HL-60 (cell line): ENCODE results near the gene SLC2A9.
A peak's percentile ranks its signal among the peaks of the same experiment; 100 is the strongest.

ENCODE experiments used
- DNase-seq, 2 experiments: peaks; one replicate each; pipeline ENCODE4 v3.0.0-alpha.2; 2010 to 2020; ENCODE audit warnings: low read depth in 1 of 2, low spot score in 1 of 2
- H3K27ac ChIP-seq: fragments of 250-450 bp; sonication (Bioruptor Pico); replicated peaks from 2 replicates; pipeline ENCODE4 v1.5.1; 2020; ENCODE audit warnings: mild to moderate bottlenecking, moderate library complexity
- H3K27me3 ChIP-seq: fragments of 250-450 bp; sonication (Bioruptor Pico); 2 replicates; pipeline ENCODE4 v1.5.1; 2021; ENCODE audit warnings: mild to moderate bottlenecking, moderate library complexity; ENCODE audit not compliant: insufficient read depth, poor library complexity, severe bottlenecking
- H3K4me3 ChIP-seq: replicated peaks from 2 replicates; pipeline ENCODE4 v1.5.1; 2011; ENCODE audit warnings: mild to moderate bottlenecking, control low read depth, low read length; ENCODE audit not compliant: insufficient read depth
- CTCF ChIP-seq: IDR thresholded peaks from one replicate; pipeline ENCODE4 v1.5.1; 2011; ENCODE audit warnings: low read length, control low read depth, inconsistent platforms; ENCODE audit not compliant: insufficient read depth
- GABPA ChIP-seq: IDR thresholded peaks from 2 replicates; pipeline ENCODE4 v1.6.1; 2012; ENCODE audit warnings: low read depth
- POLR2AphosphoS5 ChIP-seq: IDR thresholded peaks from 2 replicates; pipeline ENCODE4 v1.6.1; 2012; ENCODE audit warnings: low read depth
- REST ChIP-seq: IDR thresholded peaks from 2 replicates; pipeline ENCODE4 v1.6.1; 2012; ENCODE audit warnings: low read depth; ENCODE audit not compliant: insufficient replicate concordance
- SPI1 ChIP-seq: IDR thresholded peaks from 2 replicates; pipeline ENCODE4 v1.6.1; 2012; ENCODE audit warnings: low read depth, mild to moderate bottlenecking, borderline replicate concordance

The SLC2A9 gene

DNA sequence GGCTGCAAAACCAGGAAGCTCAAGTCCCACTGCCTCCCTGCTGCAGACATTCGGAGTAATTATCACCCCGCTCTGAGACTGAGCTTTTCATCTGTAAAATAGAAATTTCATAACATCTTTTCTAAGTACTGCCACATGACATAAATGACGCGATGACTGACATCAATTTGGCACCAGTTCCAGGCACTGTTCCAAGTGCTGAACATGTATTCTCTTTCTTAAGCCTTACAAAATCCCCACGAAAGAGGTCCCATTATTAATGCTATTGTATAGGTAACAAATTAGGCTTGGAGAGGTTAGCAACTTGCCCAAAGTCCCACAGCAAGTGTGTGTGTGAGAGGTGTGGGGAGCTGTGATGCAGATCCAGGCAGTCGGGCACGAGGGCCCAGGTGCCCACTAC, 56.4 kb downstream of the SLC2A9 start:
- TF ChIP-seq REST (peak; percentile 19), CTCF (no peak), POLR2AphosphoS5 (no peak)
- H3K27me3 ChIP-seq = no peaks in the 10 kb centered on the region
- no peak overlapping the region for H3K27ac ChIP-seq
- no peak overlapping the region for H3K4me3 ChIP-seq
- DNase-seq = no peak

DNA sequence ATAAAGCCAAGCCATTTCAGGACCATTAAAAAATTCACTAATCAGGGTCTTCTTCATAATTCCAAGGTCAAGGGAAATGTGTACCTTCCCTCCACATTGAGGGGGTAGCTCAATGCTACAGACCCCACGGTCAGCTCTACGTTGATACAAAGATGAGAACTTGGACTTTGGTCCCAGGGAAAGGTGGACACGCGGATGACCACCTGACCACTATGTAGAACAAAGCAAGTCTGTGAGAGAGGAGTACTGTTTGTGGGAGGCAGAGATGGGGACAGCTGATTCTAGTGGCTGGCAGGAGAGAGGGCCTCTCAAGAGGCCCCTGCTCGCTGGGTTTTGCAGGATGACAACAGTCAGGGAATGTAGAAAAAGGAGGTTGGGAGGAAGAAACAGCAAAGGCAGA, 58.0 kb downstream of the SLC2A9 start:
- Histone ChIP-seq H3K27ac (no peak overlapping the region), H3K4me3 (no peak overlapping the region), H3K27me3 (no peaks in the 10 kb centered on the region)
- no peak for DNase-seq
- TF ChIP-seq REST (no peak), CTCF (no peak), POLR2AphosphoS5 (no peak), SPI1 (no peak), GABPA (no peak)

GRCh38 chr4:9962611-9963314, 58.5 kb downstream of the SLC2A9 start:
- H3K27me3 ChIP-seq = no peaks in the 10 kb centered on the region
- no peak overlapping the region for H3K27ac ChIP-seq
- no peak overlapping the region for H3K4me3 ChIP-seq
- no peak for TF ChIP-seq CTCF
- no peak for DNase-seq

- Histone ChIP-seq H3K27ac (no peak overlapping the region), H3K27me3 (no peaks in the 10 kb centered on the region), H3K4me3 (no peak overlapping the region)
- TF ChIP-seq REST (no peak), GABPA (no peak)
- no peak for DNase-seq
Observed at GRCh38 chr4:9954468-9954867, 66.8 kb downstream of the SLC2A9 start.
